ENCODE measurements around the gene PPT2.

The PPT2 gene

DNA sequence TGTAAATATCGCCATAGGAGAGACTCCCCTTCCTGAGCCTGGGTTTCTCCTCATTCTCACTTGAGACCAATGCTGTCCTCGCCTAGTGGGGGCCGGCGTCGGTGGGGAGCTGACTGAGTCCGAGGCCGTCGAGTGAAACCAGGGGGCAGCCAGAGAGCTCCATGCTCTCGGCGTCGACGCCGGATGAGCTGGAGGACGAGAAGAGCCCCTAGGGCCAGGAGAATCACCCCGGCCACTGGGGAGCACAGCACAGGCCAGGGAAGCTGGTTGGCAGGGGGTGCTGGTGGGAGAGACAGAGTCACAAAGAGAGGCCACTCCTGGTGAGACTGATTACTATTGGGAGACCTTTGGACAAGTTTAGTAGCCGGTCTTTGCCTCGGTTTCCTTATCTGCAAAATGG, 44.9 kb downstream of the PPT2 start:
- no peak for DNase-seq (ENCODE audit: low read depth, low spot score)
- TF ChIP-seq, protein P1, sequence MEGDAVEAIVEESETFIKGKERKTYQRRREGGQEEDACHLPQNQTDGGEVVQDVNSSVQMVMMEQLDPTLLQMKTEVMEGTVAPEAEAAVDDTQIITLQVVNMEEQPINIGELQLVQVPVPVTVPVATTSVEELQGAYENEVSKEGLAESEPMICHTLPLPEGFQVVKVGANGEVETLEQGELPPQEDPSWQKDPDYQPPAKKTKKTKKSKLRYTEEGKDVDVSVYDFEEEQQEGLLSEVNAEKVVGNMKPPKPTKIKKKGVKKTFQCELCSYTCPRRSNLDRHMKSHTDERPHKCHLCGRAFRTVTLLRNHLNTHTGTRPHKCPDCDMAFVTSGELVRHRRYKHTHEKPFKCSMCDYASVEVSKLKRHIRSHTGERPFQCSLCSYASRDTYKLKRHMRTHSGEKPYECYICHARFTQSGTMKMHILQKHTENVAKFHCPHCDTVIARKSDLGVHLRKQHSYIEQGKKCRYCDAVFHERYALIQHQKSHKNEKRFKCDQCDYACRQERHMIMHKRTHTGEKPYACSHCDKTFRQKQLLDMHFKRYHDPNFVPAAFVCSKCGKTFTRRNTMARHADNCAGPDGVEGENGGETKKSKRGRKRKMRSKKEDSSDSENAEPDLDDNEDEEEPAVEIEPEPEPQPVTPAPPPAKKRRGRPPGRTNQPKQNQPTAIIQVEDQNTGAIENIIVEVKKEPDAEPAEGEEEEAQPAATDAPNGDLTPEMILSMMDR (IDR thresholded peaks at IDR 0.05; ENCODE audit: insufficient read depth, low read length, missing control alignments): no peak
- ChIA-PET CTCF (no interaction called here), POLR2A (no interaction called here)
- H3K4me3 ChIP-seq (ENCODE audit: low read depth, low read length): no peak overlapping the region

DNA sequence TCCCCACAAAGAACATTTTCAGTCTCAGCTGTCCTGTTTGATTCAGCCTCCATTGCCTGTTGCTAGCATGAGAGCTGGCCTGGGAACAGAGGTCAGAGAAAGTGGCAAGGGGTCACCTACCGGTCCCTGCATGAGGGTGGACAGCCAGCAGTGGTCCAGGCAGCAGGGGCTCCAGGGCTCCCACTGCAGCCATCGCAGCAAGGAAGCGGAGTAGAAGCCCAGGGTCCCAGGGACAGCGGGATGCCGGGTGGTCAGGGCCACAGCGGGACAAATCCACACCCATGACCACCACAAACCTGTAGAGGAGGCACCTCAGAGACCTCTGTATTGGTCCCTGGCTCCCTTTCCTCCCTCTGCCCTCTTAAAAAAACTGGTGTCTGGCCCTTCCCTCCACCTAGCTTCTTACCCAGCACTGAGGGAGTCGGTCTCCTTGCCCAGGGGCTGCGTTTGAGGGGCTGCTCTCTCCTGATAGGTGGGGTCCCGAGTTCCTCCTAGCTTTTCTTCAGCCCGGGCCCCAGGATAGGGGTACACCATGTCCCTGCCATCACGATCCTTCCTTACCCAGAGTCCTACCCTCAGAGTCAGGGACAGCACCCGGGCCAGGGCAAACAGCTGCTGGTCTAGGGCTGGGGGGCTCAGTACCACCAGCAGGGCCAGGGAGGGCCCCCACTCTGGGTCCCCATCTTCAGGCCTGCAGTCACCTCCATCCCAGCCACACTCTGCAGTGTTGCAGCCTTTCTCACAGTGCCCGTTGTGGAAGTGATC, 47.0 kb downstream of the PPT2 start:
- ChIA-PET CTCF (interaction anchor here (0.6 kb wide), 1 partner anchor 102 kb away, joined by 3 read pairs; no protein-coding TSS in a partner anchor), POLR2A (no interaction called here)
- DNase-seq (ENCODE audit: low read depth, low spot score): no peak
- TF ChIP-seq, protein P1 (IDR thresholded peaks at IDR 0.05; ENCODE audit: insufficient read depth, low read length, missing control alignments): no peak
- H3K4me3 ChIP-seq (ENCODE audit: low read depth, low read length): no peak overlapping the region

DNA sequence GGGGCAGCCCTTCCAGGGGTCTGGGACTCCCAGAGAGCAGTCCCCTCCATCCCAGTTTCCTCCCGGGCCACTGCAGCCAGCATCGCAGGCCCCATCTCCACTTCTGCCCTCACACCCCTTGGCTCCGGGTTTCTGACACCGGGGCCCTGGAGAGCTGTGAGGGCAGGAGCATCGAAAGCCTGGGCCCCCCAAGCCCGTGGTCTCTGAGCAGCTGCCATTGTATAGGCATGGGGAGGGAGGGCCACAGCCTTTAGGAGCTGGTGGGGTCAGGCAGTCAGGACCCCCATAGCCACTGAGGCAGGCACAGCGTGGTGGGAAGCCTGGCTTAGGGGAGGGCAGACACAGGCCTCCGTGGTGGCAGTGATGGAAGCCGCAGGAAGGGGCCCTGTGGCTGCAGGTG, 48.2 kb downstream of the PPT2 start:
- no peak overlapping the region for H3K4me3 ChIP-seq (ENCODE audit: low read depth, low read length)
- no peak for DNase-seq (ENCODE audit: low read depth, low spot score)
- TF ChIP-seq, protein P1 (IDR thresholded peaks at IDR 0.05; ENCODE audit: insufficient read depth, low read length, missing control alignments): no peak
- ChIA-PET CTCF (no interaction called here), POLR2A (no interaction called here)

DNA sequence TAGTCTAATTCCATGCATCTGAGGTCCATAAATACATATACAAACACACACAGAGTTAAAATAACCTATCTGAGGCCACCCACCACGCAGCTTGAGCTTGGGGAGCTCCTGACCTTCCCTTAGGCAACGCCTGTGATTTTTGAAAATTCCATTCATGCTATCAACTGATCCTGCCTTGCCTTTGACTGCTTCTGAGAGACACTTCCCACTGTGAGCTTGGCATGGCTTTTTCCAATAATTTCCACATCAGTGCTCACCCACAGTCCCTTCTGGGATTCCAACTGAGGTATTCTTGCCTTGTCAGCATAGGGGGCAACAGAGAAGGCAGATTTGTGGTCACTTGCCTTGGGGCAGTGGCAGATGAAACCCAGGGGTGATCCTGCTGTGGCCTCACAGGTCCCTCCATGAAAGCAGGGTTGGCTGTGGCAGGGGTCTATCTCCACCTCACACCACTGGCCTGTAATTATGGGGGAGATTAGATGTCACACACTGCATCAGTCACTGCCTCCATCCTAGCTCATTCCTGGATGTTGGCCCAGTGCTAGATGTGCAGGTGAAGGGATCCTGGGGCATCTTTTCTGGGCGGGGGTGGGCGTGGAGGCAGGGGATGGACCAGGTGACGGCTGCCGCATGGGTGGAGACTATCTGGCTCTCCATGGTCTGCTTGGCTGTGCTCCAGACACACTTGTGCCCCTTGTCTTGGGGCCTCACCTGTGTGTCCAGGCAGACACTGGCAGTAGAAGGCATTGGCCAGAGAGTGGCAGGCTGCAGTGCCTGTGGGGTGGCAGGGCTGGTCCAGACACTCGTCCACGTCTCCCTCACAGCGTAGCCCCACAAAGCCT, 49.7 kb downstream of the PPT2 start:
- POLR2A ChIA-PET: no interaction called here
- CTCF ChIA-PET: interaction anchor here (0.9 to 1.6 kb wide), 1 partner anchor 8 kb away, joined by 4 to 6 read pairs; no protein-coding TSS in a partner anchor

DNA sequence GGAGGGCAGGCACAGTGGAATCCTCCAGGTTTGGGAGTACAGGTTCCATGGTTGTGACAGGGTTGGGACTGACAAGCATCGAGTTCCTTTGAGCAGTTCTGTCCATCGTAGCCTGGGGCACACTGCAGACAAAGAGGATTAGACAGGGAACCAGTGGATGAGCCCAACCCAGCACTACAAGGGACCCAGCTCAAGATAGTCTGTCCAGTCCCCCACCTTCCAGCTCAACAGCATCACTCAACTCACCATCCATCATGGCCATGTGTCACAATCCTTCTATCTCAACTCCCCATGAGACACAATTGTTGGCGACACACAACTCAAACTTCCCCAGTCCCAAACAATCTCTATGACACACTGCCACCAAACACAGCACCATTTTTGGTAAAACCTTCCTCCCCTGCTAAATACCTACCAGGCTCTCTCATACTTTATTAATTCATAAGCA, 50.4 kb downstream of the PPT2 start:
- TF ChIP-seq, protein P1 (IDR thresholded peaks at IDR 0.05; ENCODE audit: insufficient read depth, low read length, missing control alignments): no peak
- CTCF ChIA-PET: interaction anchor here (1.2 to 1.6 kb wide), 2 partner anchors 9 to 41 kb away, joined by 4 to 6 read pairs; no protein-coding TSS in a partner anchor
- DNase-seq (ENCODE audit: low read depth, low spot score): no peak
- no peak overlapping the region for H3K4me3 ChIP-seq (ENCODE audit: low read depth, low read length)
- POLR2A ChIA-PET: no interaction called here

More for the DNA sequence above, 49.7 kb downstream of the PPT2 start:
- TF ChIP-seq, protein P1 (IDR thresholded peaks at IDR 0.05; ENCODE audit: insufficient read depth, low read length, missing control alignments): no peak
- no peak overlapping the region for H3K4me3 ChIP-seq (ENCODE audit: low read depth, low read length)
- DNase-seq (ENCODE audit: low read depth, low spot score): no peak

DNA sequence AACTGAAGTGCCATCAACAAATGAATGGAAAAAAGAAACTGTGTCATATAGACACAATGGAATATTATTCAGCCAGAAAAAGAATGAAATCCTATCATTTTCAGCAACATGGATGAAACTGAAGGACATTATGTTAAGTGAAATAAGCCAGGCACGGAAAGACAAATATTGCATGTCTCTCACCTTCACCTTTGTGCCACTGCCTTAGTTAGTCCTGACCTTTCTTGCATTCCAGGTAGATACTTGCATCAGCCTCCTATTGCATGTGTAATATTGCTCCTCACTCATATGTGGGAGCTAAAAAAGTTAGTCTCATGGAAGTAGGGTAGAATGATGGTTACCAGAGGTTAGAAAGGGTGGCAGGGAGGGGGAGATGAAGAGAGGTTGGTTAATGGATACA, 55.1 kb downstream of the PPT2 start:
- ChIA-PET CTCF (no interaction called here), POLR2A (no interaction called here)
- no peak for DNase-seq (ENCODE audit: low read depth, low spot score)
- no peak overlapping the region for H3K4me3 ChIP-seq (ENCODE audit: low read depth, low read length)
- TF ChIP-seq, protein P1 (IDR thresholded peaks at IDR 0.05; ENCODE audit: insufficient read depth, low read length, missing control alignments): no peak

All from AG04449 (cell line).